ENCODE measurements around the gene FAM184A. TPM values are rescaled to one million over a fixed set of nuclear protein-coding genes. Genes with fewer than 3 reads are reported as not detected.

The FAM184A gene
- total and polyA plus RNA-seq, 12 donors = 0.91 to 5.2 (median 2.7) TPM

- H3K4me1 ChIP-seq (replicated peaks in 1 of 2) = no peaks in the 10 kb centered on the region
- DNase-seq = no peak
- no peaks in the 10 kb centered on the region for H3K27me3 ChIP-seq
- no peaks in the 10 kb centered on the region for H3K36me3 ChIP-seq (replicated peaks in 1 of 2)
- no peak overlapping the region for H3K27ac ChIP-seq
- intact Hi-C loops (cut with DNase I) = no loop called here
- H3K9me3 ChIP-seq (replicated peaks in 1 of 3) = no peaks in the 10 kb centered on the region
- peak in 5 of 6 experiments; percentile 8 to 38 (median 28) for TF ChIP-seq CTCF (IDR thresholded peaks at IDR 0.05)
- TF ChIP-seq POLR2A (IDR thresholded peaks at IDR 0.05) = no peak
- H3K4me3 ChIP-seq = no peak overlapping the region
These were observed 115.5 kb downstream of the FAM184A start for GRCh38 chr6:118963003-118963402.

GRCh38 chr6:118959903-118960302 is 118.6 kb downstream of the FAM184A start:
- 88 to 98% (median 97%) methylated on average over 4 of the region's 4 CpGs for WGBS, 4 donors
- H3K9me3 ChIP-seq (replicated peaks in 1 of 3) = no peaks in the 10 kb centered on the region
- H3K4me3 ChIP-seq = no peak overlapping the region
- no peaks in the 10 kb centered on the region for H3K36me3 ChIP-seq (replicated peaks in 1 of 2)
- no peaks in the 10 kb centered on the region for H3K4me1 ChIP-seq (replicated peaks in 1 of 2)
- DNase-seq = no peak
- no peak overlapping the region for H3K27ac ChIP-seq
- intact Hi-C loops (cut with DNase I) = no loop called here
- TF ChIP-seq CTCF (IDR thresholded peaks at IDR 0.05) = no peak
- no peaks in the 10 kb centered on the region for H3K27me3 ChIP-seq

GRCh38 chr6:118953391-118953790 is 125.1 kb downstream of the FAM184A start:
- no peaks in the 10 kb centered on the region for H3K9me3 ChIP-seq (replicated peaks in 1 of 3)
- no peak overlapping the region for H3K4me3 ChIP-seq
- H3K27me3 ChIP-seq = no peaks in the 10 kb centered on the region
- DNase-seq = no peak
- H3K36me3 ChIP-seq (replicated peaks in 1 of 2) = no peaks in the 10 kb centered on the region
- 69 to 88% (median 80%) methylated on average over 2 of the region's 2 CpGs for WGBS, 4 donors
- intact Hi-C loops (cut with DNase I) = no loop called here
- TF ChIP-seq POLR2A (IDR thresholded peaks at IDR 0.05) (no peak), CTCF (IDR thresholded peaks at IDR 0.05) (no peak)
- H3K4me1 ChIP-seq (replicated peaks in 1 of 2) = no peaks in the 10 kb centered on the region
- no peak overlapping the region for H3K27ac ChIP-seq

GRCh38 chr6:118952683-118953082 is 125.8 kb downstream of the FAM184A start:
- Histone ChIP-seq H3K27ac (no peak overlapping the region), H3K9me3 (replicated peaks in 1 of 3) (no peaks in the 10 kb centered on the region), H3K4me1 (replicated peaks in 1 of 2) (no peaks in the 10 kb centered on the region), H3K27me3 (no peaks in the 10 kb centered on the region), H3K4me3 (no peak overlapping the region), H3K36me3 (replicated peaks in 1 of 2) (no peaks in the 10 kb centered on the region)
- no peak for DNase-seq
- intact Hi-C loops (cut with DNase I) = no loop called here
- 95 to 100% (median 97%) methylated on average over 2 of the region's 2 CpGs for WGBS, 4 donors
- TF ChIP-seq CTCF (IDR thresholded peaks at IDR 0.05) = no peak
- no peak for TF ChIP-seq POLR2A (IDR thresholded peaks at IDR 0.05)
